Measurements from ENCODE around the gene NCEH1.

GRCh38 chr3:172656602-172657001, 54.3 kb downstream of the NCEH1 start:
- TF ChIP-seq, protein P1, sequence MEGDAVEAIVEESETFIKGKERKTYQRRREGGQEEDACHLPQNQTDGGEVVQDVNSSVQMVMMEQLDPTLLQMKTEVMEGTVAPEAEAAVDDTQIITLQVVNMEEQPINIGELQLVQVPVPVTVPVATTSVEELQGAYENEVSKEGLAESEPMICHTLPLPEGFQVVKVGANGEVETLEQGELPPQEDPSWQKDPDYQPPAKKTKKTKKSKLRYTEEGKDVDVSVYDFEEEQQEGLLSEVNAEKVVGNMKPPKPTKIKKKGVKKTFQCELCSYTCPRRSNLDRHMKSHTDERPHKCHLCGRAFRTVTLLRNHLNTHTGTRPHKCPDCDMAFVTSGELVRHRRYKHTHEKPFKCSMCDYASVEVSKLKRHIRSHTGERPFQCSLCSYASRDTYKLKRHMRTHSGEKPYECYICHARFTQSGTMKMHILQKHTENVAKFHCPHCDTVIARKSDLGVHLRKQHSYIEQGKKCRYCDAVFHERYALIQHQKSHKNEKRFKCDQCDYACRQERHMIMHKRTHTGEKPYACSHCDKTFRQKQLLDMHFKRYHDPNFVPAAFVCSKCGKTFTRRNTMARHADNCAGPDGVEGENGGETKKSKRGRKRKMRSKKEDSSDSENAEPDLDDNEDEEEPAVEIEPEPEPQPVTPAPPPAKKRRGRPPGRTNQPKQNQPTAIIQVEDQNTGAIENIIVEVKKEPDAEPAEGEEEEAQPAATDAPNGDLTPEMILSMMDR (IDR thresholded peaks at IDR 0.05; ENCODE audit: poor library complexity): no peak
- TF ChIP-seq EZH2 (IDR thresholded peaks at IDR 0.05; ENCODE audit: borderline replicate concordance): no peak
